HG03442 (cell line): ENCODE results near the gene SH2D6.
"Not testable (repeated sequence)": the region's sequence is repeated elsewhere in the genome, so short reads cannot be mapped to it uniquely, and the experiment has no call there.

Source experiments
- ATAC-seq: cut with Tn5 transposase; IDR thresholded peaks from one replicate; pipeline ENCODE4 v1.9.1; 2021; ENCODE audit warnings: mild to moderate bottlenecking, moderate library complexity; ENCODE audit not compliant: unreplicated experiment

The SH2D6 gene

DNA sequence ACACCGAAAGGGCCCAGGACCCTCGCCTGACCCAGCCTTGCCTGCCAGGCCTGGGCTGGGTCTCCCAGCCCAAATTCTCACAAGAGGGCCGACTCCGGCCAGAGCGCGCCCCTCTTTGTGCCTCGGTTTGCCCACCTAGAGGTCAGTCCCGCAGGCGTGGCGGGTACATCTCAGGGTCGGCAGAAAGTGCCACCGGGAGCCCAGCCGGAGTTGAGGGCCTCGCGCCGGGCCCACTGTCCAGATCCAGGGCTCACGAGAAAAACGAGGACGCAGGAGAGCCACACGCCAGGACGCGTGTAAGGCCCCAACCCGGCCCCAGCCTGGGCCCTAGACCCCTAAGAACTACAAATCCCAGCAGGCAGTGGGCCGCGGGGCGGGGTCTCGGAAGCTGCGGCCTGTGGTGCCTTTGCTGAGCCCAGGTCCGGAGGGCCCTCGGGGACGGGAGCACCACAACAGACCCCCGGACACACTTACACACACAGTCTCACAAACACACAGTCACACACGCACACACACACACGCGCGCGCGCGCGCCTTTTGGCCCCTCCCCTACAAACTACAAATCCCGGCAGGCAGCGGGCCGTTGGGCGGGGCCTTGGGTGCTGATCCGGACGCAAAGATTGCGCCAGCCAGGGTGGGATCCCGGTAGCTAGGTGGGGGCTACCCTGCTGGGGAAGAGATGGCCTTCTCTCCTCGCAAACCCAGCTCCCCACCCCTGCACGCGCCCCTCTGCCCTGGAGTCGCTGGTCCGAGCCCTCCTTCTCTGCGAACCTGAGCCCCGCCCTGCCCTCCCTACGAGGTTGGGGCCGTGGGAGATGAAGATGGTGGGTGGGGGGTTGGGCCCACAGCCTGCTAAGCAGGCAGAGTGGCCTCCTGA, at the start of gene SH2D6:
Gene SH2D6 (plus strand): TSS at position 583 of the 877 bp plus-strand sequence. CDS start 10,752 bp downstream, outside the sequence.
- ATAC-seq: peak; percentile 80

DNA sequence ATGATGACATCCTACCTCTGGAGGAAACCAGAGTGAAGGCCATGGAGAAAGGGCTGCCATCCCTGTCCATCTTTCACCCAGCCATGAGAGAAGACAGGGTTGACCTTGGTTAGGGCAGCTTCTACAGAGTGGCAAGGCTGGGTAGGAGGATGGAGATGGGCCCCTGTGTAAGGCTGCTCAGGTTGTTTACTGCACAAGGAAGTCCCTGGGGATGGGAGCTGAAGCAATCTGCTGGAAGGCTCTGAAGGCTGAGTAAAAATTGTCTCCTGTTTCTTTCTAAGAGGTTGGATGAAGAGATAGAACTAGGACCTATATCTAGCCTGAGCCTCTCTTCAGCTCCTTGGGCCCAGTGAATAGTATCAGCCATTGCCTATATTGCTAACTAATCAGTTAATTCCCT, 49.6 kb upstream of the SH2D6 start:
- ATAC-seq: no peak

DNA sequence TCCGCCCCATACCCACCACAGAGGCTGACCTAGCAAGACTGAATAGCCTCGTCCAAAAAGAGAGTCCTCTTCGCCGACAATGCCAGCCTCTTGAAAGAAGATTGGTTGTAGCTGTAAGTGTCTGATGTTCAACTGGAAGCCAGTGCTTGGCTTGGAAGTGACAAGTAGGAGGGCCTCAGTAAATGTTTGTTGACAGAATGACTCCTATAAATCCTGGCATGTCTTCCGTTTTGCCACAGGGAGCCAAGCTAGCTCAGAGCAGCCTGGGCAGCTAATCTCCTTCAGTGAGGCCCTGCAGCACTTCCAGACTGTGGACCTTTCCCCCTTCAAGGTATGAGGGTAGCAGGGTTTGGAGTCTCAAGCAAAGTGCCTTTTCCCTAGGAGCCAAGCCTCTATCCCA, 49.0 kb upstream of the SH2D6 start:
- no peak for ATAC-seq

DNA sequence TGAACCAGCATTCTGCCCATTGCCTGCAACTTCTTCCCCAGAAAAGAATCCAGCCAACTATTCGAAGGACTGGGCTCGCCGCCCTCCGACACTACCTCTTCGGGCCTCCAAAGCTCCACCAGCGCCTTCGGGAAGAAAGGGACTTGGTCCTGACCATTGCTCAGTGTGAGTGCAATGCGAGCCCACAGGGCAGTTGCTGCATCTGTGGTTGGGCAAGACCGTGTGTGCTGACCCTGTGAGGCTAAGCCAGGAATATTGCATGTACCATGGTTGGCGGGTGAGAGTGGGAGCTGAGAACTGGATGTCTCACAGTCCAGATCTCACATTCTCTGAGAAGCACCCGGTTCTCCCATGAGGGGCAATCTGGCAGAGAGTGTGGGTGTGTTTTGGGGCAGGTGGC, 47.5 kb upstream of the SH2D6 start:
- no peak for ATAC-seq

DNA sequence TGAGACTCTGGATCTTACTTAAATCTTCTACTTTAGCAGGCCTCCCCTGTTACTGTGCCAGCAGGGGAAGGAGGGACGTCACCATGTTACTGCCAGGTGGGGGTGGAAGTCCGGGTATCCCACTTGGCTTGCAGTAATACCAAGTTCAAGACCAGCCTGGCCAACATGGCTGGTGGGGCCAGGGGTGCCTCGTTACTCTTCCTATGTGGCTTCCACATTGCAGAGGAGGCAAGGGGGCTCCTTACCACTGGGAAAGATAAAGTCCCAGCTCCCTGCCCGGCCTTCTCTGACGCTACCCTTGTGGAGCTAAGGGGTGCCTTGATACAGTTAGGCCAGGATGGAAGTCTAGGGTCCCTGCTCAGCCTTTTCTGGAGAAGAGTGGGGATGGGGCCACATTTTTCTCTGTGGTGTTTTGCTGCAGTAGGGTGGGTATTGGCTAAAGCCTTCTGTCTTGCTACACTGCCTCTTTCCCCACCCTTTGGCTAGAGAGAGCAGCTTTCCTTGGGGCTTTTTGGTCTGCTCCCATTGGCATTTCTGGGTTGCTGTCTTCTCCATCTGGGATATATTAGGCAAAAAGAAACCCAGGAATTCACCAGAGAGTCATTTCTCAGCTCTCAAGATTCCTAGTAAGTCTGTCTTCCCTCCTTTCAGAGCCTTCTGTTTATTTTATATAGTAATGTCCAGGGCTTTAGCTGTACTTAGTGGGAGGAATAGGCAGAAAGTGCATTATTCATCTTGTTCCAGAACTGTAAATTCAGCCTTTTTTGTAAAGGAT, 42.0 kb upstream of the SH2D6 start:
- no peak for ATAC-seq

DNA sequence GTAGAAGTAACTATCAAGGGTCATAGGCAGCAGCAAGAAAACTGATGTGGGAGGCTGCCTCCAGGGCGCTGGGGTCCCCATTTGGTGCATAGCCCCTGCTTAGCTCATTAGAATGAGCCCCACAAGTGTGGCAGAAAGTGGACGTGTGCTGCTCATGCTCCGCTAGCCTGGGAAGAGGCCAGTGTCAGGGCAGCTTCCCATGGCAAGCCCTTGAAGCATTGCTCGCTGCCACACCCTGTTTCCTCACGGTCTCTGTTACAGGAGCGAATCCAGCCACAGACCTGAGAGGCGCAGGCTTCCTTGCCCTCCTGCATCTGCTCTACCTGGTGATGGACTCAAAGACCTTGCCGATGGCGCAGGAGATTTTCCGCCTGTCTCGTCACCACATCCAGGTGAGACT, 41.4 kb upstream of the SH2D6 start:
- no peak for ATAC-seq

DNA sequence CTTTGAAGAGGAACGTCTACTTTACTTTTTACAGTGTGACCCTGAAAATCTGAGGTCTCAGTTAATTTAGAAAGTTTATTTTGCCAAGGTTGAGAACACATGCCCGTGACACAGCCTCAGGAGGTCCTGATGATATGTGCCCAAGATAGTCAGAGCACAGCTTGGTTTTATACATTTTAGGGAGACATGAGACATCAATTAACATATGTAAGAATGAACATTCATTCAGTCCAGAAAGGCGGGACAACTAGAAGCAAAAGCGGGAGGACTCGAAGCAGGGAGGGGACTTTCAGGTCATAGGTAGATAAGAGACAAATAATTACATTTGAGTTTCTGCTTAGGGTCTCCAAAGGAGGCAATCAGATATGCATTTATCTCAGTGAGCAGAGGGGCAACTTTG, 40.3 kb upstream of the SH2D6 start:
- ATAC-seq: no peak

DNA sequence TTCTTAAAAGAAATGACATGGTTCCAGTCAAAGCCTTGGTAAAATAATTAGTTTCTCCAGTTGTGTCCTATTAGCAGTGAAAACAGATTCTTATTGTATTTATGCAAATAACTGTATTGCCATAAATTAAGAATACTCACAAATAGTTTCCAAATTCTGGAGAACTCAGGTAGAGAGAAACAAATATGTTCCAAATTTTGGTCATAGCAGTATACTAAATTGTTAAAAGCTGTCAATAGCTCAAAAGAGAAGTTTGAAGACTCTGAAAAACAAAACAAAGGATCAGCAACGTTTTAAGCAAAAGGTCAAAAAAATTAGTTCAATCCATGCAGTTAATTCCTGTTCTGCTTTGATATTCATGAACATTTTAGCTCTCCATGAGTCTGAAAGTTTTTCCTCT, 38.5 kb upstream of the SH2D6 start:
- ATAC-seq: no peak

DNA sequence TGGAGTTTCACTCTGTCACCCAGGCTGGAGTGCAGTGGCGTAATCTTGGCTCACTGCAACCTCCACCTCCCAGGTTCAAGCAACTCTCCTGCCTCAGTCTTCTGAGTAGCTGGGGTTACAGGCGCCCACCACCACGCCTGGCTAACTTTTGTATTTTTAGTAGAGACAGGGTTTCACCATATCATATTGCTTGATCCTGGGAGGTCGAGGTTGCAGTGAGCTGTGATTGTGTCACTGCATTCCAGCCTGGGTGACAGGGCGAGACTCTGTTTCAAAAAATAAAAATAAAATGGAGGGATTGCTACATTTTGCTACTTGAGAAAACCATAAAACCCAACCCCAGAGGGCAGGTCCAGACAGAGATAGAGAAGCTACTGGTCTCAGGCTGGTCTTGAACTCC, 35.4 kb upstream of the SH2D6 start:
- ATAC-seq: not testable (repeated sequence)

DNA sequence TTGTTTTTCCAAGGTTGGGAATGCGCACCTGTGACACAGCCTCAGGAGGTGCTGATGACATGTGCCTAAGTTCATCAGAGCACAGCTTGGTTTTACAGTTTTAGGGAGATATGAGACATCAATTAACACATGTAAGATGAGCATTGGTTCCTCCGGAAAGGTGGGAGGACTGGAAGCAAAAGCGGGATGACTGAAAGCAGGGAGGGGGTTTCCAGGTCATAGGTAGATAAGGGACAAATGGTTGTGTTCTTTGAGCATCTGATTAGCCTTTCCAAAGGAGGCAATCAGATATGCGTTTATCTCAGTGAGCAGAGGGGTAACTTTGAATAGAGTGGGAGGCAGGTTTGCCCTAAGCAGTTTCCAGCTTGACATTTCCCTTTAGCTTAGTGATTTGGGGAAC, 34.7 kb upstream of the SH2D6 start:
- ATAC-seq: no peak

DNA sequence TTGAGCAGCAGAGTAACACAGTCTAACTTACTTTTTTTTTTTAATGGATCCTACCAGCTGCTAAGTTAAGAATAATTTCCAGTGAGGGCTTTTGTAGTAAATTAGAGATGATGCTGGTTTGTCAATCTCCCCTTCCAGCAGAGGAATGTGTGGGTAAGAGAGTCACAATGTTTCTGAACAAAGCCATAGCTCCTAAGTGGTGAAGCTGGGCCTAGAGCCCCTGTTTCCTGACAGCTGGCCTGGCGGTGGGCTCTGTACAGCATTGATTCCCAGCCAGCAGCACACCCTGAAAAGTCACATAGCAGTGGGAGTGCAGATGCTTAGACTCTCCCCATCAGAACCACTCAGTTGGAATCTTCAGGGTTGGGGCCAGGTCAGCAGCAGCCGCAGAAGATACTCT, 32.8 kb upstream of the SH2D6 start:
- ATAC-seq: no peak

DNA sequence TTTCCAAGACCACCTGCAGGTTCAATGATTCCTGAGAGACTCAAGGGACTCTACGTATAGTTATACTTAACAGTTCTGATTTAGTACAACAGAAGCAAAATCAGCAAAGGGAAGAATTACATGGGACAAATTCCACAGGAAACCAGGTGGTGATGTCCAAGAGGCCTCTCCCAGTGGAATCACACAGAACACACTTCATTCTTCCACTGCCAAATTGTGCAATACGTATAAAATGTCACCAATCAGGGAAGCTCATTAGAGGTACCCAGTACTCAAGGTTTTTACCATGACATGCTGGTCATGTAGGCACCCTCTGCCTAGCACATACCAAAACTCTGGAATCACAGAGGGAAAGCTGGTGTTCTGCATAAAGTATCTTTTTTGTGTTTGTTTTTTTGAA, 30.8 kb upstream of the SH2D6 start:
- ATAC-seq: no peak

DNA sequence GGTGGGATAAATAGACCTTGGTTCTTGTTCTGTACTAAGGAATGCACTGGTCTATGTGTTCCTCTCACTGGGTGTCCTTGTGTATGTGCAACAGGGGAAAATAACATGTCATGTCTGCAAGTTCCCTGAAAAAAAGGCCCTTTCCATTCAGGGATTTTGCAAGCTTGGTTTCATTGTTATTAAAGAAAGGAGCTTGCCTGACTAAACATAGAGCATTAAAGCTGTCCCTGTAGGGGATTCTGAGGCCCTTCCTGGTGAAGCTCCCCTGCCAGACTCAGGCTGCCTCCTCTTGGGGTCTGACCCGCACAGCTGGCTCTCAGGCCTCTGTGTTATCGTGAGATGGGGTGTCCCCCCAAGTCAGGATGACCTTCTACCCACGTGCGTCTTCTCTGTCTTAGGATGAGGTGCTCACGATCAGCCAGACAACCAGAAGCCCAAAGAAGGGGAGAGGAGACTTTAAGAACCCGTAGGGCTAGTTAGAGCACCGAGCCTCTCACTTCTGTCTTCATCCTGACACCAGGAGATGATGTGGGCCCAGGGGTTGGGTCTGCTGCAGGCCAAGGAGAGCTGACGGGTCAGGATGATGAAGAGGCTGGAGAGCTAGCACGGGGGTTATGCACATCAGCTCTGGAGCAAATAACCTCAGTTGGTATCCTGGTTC, 29.5 kb upstream of the SH2D6 start:
- ATAC-seq: no peak

DNA sequence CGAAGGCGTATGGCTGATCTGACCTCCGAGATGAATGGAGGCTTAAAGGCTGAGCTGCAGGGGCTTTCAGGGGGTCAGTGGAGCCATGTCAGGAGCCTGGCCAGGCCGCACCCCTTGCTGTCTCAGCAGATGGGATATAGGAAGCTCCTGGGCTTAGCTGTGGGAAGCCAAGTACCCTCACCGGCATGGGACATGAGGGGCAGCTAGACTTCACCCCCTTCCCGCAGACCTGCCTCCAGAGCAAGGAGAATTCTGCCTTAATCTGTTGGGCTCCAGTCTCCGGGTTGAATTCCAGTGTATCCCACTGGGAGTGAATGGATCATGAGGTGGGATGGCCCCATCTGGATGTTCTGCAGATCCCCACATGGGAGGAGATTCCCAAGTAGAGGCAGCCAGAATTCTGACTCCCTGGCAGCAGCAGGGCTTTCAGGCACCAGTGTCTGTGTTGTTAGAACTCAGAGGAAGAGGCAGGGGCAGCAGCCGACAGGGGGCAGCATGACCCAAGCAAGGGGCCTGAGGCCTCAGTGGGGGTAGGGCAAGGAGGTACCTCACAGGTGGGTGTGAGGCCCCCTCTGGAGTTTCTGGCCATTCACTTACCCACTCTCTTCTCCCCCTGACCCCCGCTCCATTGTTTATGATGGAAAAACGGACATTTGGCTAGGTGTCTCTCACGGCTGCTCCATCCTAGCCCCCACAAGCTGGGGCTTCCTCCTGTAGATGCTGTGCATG, 27.4 kb upstream of the SH2D6 start:
- no peak for ATAC-seq

DNA sequence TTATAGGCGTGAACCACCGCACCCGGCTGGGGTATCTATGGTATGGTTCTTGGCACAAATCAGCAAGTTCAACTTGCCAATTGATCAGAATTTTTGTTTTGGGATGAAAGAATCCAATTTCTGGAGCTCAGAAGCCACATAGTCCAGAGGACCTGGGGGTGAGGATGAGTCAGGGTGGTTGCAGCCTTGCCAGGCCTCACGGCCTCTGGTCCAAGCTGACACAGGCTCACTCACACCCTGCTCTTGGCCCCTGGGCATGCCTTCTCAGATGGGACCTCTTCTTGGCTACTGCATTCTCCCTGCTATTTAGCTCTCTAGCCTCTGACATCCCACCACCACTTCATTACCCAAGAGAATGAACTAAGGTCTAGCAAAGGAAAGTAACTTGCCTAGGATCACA, 24.7 kb upstream of the SH2D6 start:
- no peak for ATAC-seq

DNA sequence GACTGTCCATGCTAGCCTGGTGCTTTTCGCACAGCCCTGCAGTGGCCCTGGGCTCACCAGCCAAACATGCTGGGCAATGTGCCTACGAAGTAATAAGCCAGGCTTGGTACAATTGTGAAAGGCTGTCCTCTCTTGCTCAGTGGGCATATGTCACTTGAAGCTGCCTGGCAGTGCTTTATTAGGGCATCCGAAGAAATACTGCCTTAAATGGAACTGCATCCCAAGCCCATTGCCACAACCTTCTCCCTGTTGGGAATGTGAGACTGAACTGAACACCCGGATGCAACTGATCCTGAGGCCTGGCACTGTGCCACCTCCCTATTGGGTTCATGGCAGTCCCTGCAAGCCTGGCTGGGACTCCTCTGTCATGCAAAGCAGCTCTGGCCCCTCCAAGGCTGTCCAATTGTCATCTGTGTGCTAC, 24.2 kb upstream of the SH2D6 start:
- no peak for ATAC-seq

DNA sequence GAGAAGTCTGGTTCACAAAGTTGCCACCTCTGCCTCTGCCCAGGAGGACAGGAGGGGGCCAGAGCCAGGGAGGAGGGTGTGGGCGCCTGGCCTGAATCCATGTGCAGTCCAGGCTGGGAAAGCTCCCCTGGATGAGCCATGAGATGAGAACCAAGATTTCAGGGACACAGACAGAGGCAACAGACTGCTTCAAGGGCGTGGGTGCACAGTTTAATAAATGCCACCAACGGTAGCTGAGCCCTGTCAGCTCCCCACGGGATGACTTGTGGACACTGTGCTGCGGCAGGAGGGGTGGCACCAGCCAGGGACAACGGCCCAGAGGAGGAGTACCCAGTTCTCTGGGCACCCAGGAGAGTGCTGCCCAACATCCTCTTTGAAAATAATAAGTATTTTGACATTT, 23.5 kb upstream of the SH2D6 start:
- no peak for ATAC-seq

DNA sequence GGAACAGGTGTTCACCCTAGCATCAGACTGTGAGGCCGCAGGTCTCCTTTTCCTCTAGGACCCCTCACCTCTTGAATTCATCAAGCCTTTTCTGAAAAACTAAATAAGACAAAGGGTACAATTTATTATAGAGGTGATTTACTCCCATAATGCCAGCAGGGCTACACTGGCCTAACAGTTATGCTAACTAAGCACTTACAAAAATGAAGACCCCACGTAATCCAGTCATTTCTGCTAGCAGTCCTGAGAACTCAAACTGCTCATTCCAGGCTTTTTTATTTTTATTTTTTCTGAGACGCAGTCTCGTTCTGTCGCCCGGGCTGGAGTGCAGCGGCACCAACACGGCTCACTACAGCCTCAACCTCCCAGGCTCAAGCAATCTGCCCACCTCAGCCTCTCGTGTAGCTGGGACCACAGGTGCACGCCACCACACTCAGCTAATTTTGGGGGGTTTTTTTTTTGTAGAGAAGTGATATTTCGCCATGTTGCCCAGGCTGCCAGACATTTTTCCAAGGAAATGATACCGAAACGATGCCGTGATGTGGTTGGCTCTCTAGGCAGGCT, 22.5 kb upstream of the SH2D6 start:
- no peak for ATAC-seq

DNA sequence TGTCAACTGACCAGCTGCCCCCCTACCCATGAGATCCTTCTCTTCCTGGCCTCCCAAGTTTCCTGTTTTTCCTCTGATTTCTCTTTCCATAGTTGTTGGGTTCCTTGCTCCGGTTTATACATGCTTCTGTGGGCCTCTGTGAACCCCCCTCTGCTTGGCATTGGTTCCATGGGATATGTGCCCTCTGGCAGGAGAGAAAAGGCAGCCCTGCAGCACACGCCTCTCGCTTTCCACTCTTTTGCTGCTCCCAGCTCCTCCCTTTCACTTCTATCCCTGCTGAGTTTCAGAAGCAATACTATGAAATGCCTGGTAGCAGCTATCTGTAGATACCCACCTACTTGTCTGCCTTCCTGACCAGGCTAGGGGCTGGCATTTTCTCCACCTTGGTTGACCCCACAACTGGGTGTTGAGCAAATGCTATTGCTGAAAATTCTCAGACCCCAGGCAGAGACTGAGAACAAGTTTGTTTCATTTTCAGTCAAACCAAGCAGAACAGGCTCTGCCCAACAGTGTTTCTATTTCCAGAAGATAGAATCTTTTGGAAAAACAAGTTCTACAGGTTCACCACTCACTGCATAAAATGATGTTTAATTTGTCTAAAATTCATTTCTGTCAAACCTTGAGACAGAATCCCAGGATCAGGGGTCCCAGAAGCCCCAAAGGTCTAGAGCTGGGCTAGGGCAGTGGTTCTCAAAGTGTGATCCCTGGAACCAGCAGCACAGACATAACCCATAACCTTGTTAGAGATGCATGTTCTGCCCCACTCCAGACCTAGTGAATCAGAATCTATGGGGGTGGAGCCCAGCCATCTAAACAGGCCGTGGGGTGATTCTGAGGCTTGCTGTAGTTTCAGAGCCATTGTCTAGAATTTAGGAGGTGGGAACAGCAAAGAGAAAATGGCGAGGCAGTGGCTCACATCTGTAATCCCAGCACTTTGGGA, 21.7 kb upstream of the SH2D6 start:
- ATAC-seq: no peak

DNA sequence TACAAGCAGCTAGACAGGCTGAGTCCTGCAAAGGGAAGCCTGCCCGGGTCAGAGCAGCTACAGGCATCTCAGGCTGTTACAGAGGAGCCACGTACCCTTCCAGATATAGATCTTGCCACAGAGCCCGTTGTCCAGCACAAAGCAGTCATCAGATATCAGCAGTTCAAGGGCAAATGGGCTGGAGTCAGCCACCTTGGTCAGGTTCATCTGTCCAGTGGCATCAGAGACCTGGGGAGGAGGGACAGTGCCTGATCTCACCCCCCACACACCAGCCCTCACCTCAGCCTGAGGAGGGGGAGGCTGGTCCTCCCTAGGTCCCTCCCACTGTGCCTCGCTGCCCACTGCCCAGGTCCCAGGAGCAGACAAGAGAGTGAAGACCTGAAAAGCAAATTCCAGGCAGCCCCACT, 20.6 kb upstream of the SH2D6 start:
- ATAC-seq: no peak
